HCT116 (cell line): ENCODE data around the gene RAPGEF1. TPM values are rescaled to one million over a fixed set of nuclear protein-coding genes. Genes with fewer than 3 reads are reported as not detected.

Experiments
- ATAC-seq: fragments of 200-7000 bp; cut with Tn5 transposase; 2 replicates; pipeline ENCODE4 v1.9.1; 2020; ENCODE audit warnings: mild to moderate bottlenecking, moderate library complexity
- BruUV-seq: library from RNA; stranded (reverse); fragments of 400-500 nt; replicated peaks from 2 replicates; lab custom pipeline; 2021; lab: Mats Ljungman, UMichigan
- CTCF ChIA-PET: fragments of 300-600 bp; sonication (Branson Sonifier 250); formaldehyde crosslinking; loops from one replicate; lab custom pipeline; 2021; ENCODE audit warnings: antibody characterized with exemption; lab: Charles Lee
- POLR2A ChIA-PET: fragments of 300-600, 350-600 bp; sonication (Branson Sonifier 250); formaldehyde crosslinking; loops from one replicate; lab custom pipeline; 2021; ENCODE audit warnings: antibody characterized with exemption; lab: Charles Lee
- RAD21 ChIA-PET, 2 experiments: fragments of 300-600 bp; sonication (Branson Sonifier 250); formaldehyde crosslinking; loops; one replicate each; lab custom pipeline; 2023; ENCODE audit warnings: low total read pairs in 2 of 2; ENCODE audit not compliant: uncharacterized antibody in 2 of 2, unreplicated experiment in 2 of 2, low non-redundant PET in 1 of 2; lab: Charles Lee
- DNase-seq: peaks from one replicate; pipeline ENCODE4 v3.0.0-alpha.2; 2010; ENCODE audit warnings: low read depth, low spot score
- H2AFZ ChIP-seq: fragments of 200-600 bp; shearing (Covaris generic), sonication (generic); 2 replicates; pipeline ENCODE4 v1.6.1; 2017; ENCODE audit warnings: low read depth, mixed run types, mixed read lengths, antibody characterized with exemption, low read length; ENCODE audit not compliant: poor library complexity, severe bottlenecking
- H3K27ac ChIP-seq: 2 replicates; pipeline ENCODE4 v1.5.1; 2012; ENCODE audit warnings: low read depth, low read length
- H3K27me3 ChIP-seq: fragments of 200-600 bp; sonication (generic); 2 replicates; pipeline ENCODE4 v1.6.1; 2016; ENCODE audit warnings: mixed run types, low read length, mixed read lengths; ENCODE audit not compliant: insufficient read depth
- H3K36me3 ChIP-seq, 2 experiments: fragments of 200-500 bp in 1 of 2; fragments of 200-600 bp in 1 of 2; sonication (Bioruptor generic) in 1 of 2; sonication (generic) in 1 of 2; 2 replicates each; pipeline versions ENCODE4 v1.5.1 to v1.6.1; 2014 to 2016; ENCODE audit warnings: low read length in 2 of 2, inconsistent platforms in 1 of 2, mixed read lengths in 1 of 2, mixed run types in 1 of 2; ENCODE audit not compliant: insufficient read depth in 2 of 2, control insufficient read depth in 1 of 2
- H3K4me1 ChIP-seq, 2 experiments: fragments of 200-600 bp in 1 of 2; sonication (generic) in 1 of 2; 2 replicates each; pipeline versions ENCODE4 v1.5.1 to v1.6.1; 2012 to 2017; ENCODE audit warnings: low read length in 2 of 2, inconsistent platforms in 1 of 2, mild to moderate bottlenecking in 1 of 2, mixed read lengths in 1 of 2, mixed run types in 1 of 2, moderate library complexity in 1 of 2; ENCODE audit not compliant: insufficient read depth in 2 of 2, control insufficient read depth in 1 of 2
- H3K4me2 ChIP-seq: fragments of 200-600 bp; sonication (generic); 2 replicates; pipeline ENCODE4 v1.6.1; 2017; ENCODE audit warnings: mixed run types, low read length, mixed read lengths
- H3K4me3 ChIP-seq, 2 experiments: fragments of 200-600 bp in 1 of 2; sonication (generic) in 1 of 2; replicated peaks in 1 of 2; 2 replicates each; pipeline ENCODE4 v1.5.1; 2011 to 2016; ENCODE audit warnings: low read length in 2 of 2, control low read depth in 1 of 2, low read depth in 1 of 2, mild to moderate bottlenecking in 1 of 2, mixed read lengths in 1 of 2, mixed run types in 1 of 2
- H3K79me2 ChIP-seq: fragments of 200-600 bp; sonication (generic); 2 replicates; pipeline ENCODE4 v1.6.1; 2017; ENCODE audit warnings: mild to moderate bottlenecking, mixed run types, low read length, moderate library complexity, mixed read lengths; ENCODE audit not compliant: insufficient read depth
- H3K9ac ChIP-seq: fragments of 200-600 bp; sonication (generic); 2 replicates; pipeline ENCODE4 v1.6.1; 2016; ENCODE audit warnings: low read length, mixed read lengths
- H3K9me2 ChIP-seq: fragments of 200-600 bp; sonication (generic), shearing (Covaris generic); 2 replicates; pipeline ENCODE4 v1.6.1; 2017; ENCODE audit warnings: mixed run types, mild to moderate bottlenecking, moderate library complexity; ENCODE audit not compliant: insufficient read depth
- H3K9me3 ChIP-seq, 2 experiments: fragments of 200-500 bp in 1 of 2; fragments of 200-600 bp in 1 of 2; sonication (Bioruptor generic) in 1 of 2; sonication (generic) in 1 of 2; 2 replicates each; pipeline ENCODE4 v1.6.1; 2014 to 2017; ENCODE audit warnings: low read length in 2 of 2, mixed read lengths in 2 of 2, inconsistent platforms in 1 of 2, low read depth in 1 of 2, mild to moderate bottlenecking in 1 of 2, mixed run types in 1 of 2, moderate library complexity in 1 of 2; ENCODE audit not compliant: control insufficient read depth in 1 of 2, insufficient read depth in 1 of 2
- H4K20me1 ChIP-seq: fragments of 200-600 bp; sonication (generic), shearing (Covaris generic); 2 replicates; pipeline ENCODE4 v1.6.1; 2017; ENCODE audit warnings: mixed run types, mild to moderate bottlenecking, moderate library complexity; ENCODE audit not compliant: insufficient read depth
- CBX3 ChIP-seq: IDR thresholded peaks from 2 replicates; pipeline ENCODE4 v1.6.1; 2012; ENCODE audit warnings: low read depth
- ELF1 ChIP-seq: IDR thresholded peaks from 2 replicates; pipeline ENCODE4 v1.6.1; 2012; ENCODE audit warnings: low read depth, borderline replicate concordance
- SIN3A ChIP-seq: IDR thresholded peaks from 2 replicates; pipeline ENCODE4 v1.6.1; 2012; ENCODE audit warnings: low read depth
- SRF ChIP-seq: IDR thresholded peaks from 2 replicates; pipeline ENCODE4 v1.6.1; 2012; ENCODE audit warnings: low read depth
- TCF7L2 ChIP-seq: IDR thresholded peaks from 2 replicates; pipeline ENCODE4 v1.7.0; 2011; ENCODE audit warnings: borderline replicate concordance, inconsistent platforms; ENCODE audit not compliant: insufficient read depth, insufficient read length; ENCODE audit errors: extremely low read depth
- YY1 ChIP-seq: IDR thresholded peaks from 2 replicates; pipeline ENCODE4 v1.6.1; 2011; ENCODE audit warnings: low read length, low read depth, moderate library complexity, mild to moderate bottlenecking; ENCODE audit not compliant: insufficient replicate concordance; ENCODE audit errors: extremely low read depth
- intact Hi-C: fragments of 100-400 bp; cut with micrococcal nuclease; formaldehyde crosslinking; loops from 2 replicates; pipeline ENCODE4 v1.10.0; 2022
- total RNA-seq: library from RNA; stranded (reverse); gene quantifications from one replicate; pipeline ENCODE4 v1.2.1, GENCODE V29; 2021; ENCODE audit not compliant: unreplicated experiment
- TF ChIP-seq, protein P1 (sequence below): IDR thresholded peaks from 2 replicates; pipeline ENCODE4 v1.6.1; 2011; ENCODE audit warnings: mild to moderate bottlenecking, low read length, moderate library complexity; ENCODE audit not compliant: insufficient replicate concordance; ENCODE audit errors: extremely low read depth
- TF ChIP-seq, protein P2 (sequence below): IDR thresholded peaks from 2 replicates; pipeline ENCODE4 v1.6.1; 2012; ENCODE audit warnings: low read depth
- TF ChIP-seq, protein P3 (sequence below): IDR thresholded peaks from 2 replicates; pipeline ENCODE4 v1.6.1; 2012

The RAPGEF1 gene
- total RNA-seq, 1 experiment from 2014 or later = 43.0 TPM

DNA sequence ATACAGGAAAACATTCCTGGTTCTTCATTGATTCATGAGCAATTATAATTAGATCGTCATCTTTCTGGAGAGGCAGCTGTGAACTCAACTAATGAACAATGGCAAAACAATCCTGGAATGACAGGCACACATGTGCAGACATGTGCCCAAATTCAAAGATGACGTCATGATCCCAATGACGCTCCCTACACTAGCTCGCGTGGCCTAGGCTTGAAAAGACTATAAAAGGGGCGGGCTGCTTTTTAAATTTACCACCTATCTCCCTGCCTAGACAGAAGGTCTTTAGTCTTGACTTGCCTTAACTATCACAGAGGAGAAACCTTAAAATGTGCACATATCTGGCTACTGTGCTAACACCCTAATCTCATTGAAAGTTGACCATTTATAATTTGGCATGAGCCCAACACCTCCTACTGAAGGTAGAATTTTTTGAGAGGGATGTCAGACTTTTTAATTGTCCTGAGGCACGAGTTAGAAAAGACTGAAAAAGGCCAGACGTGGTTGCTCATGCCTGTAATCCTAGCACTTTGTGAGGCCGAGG lies 106.3 kb downstream of the RAPGEF1 start:
- ChIA-PET POLR2A (no interaction called here), RAD21 (no interaction called here), CTCF (no interaction called here)
- Histone ChIP-seq H2AFZ (no peak overlapping the region), H3K9me3 (no peaks in the 10 kb centered on the region), H3K27ac (no peak overlapping the region), H4K20me1 (no peaks in the 10 kb centered on the region), H3K27me3 (no peaks in the 10 kb centered on the region), H3K9me2 (no peaks in the 10 kb centered on the region), H3K36me3 (no peaks in the 10 kb centered on the region), H3K4me1 (peaks cover 12 to 20% of the 10 kb centered on the region in 2 experiments), H3K4me3 (no peak overlapping the region), H3K79me2 (no peaks in the 10 kb centered on the region), H3K9ac (no peak overlapping the region), H3K4me2 (no peak overlapping the region)
- intact Hi-C loops = no loop called here
- ATAC-seq = no peak
- DNase-seq = no peak
- BruUV-seq = no TSS peak
- TF ChIP-seq SIN3A = no peak
- no peak for TF ChIP-seq TCF7L2
- TF ChIP-seq, protein P1, sequence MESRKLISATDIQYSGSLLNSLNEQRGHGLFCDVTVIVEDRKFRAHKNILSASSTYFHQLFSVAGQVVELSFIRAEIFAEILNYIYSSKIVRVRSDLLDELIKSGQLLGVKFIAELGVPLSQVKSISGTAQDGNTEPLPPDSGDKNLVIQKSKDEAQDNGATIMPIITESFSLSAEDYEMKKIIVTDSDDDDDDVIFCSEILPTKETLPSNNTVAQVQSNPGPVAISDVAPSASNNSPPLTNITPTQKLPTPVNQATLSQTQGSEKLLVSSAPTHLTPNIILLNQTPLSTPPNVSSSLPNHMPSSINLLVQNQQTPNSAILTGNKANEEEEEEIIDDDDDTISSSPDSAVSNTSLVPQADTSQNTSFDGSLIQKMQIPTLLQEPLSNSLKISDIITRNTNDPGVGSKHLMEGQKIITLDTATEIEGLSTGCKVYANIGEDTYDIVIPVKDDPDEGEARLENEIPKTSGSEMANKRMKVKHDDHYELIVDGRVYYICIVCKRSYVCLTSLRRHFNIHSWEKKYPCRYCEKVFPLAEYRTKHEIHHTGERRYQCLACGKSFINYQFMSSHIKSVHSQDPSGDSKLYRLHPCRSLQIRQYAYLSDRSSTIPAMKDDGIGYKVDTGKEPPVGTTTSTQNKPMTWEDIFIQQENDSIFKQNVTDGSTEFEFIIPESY = no peak
- TF ChIP-seq YY1 = no peak
- no peak for TF ChIP-seq ELF1
- TF ChIP-seq, protein P2, sequence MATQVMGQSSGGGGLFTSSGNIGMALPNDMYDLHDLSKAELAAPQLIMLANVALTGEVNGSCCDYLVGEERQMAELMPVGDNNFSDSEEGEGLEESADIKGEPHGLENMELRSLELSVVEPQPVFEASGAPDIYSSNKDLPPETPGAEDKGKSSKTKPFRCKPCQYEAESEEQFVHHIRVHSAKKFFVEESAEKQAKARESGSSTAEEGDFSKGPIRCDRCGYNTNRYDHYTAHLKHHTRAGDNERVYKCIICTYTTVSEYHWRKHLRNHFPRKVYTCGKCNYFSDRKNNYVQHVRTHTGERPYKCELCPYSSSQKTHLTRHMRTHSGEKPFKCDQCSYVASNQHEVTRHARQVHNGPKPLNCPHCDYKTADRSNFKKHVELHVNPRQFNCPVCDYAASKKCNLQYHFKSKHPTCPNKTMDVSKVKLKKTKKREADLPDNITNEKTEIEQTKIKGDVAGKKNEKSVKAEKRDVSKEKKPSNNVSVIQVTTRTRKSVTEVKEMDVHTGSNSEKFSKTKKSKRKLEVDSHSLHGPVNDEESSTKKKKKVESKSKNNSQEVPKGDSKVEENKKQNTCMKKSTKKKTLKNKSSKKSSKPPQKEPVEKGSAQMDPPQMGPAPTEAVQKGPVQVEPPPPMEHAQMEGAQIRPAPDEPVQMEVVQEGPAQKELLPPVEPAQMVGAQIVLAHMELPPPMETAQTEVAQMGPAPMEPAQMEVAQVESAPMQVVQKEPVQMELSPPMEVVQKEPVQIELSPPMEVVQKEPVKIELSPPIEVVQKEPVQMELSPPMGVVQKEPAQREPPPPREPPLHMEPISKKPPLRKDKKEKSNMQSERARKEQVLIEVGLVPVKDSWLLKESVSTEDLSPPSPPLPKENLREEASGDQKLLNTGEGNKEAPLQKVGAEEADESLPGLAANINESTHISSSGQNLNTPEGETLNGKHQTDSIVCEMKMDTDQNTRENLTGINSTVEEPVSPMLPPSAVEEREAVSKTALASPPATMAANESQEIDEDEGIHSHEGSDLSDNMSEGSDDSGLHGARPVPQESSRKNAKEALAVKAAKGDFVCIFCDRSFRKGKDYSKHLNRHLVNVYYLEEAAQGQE = no peak
- no peak for TF ChIP-seq SRF
- no peak for TF ChIP-seq CBX3
- TF ChIP-seq, protein P3, sequence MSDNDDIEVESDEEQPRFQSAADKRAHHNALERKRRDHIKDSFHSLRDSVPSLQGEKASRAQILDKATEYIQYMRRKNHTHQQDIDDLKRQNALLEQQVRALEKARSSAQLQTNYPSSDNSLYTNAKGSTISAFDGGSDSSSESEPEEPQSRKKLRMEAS = no peak
- TF ChIP-seq, all 23 proteins: peak for 0
